ENCODE results near the gene TRPV2.
"Not testable (repeated sequence)": the region's sequence is repeated elsewhere in the genome, so short reads cannot be mapped to it uniquely, and the experiment has no call there.

DNA sequence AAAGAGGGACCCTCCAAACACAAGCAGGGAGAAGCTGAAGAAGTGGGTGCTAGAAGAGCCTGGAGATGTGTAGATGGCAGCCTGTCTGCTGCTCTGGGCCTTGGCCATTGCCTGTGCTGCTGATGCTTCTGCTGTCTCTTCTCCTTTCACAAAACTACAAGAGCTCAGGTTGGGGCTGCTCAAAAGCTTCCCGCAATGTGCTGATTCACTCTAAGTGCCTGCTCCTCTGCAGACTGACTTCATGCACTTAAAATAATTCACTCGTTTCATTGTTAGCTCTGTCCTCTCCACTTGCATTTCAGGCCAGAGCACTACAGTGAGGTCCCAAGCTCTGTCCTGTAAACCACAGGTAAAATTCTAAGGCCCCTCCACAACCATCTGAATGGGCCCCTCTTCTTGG is 18.7 kb upstream of the TRPV2 start:
- not testable (repeated sequence) for TF ChIP-seq FOXM1 (IDR thresholded peaks at IDR 0.05; ENCODE audit: low read depth, low read length); CBX3 (IDR thresholded peaks at IDR 0.05; ENCODE audit: borderline replicate concordance, low read depth); RAD51 (IDR thresholded peaks at IDR 0.05); SMC3 (IDR thresholded peaks at IDR 0.05; ENCODE audit: borderline replicate concordance, low read length); FOS (IDR thresholded peaks at IDR 0.05; ENCODE audit: borderline replicate concordance, extremely low read depth, insufficient read length); GABPA (IDR thresholded peaks at IDR 0.05; ENCODE audit: low read depth); NFXL1 (IDR thresholded peaks at IDR 0.05; ENCODE audit: borderline replicate concordance)
- TF ChIP-seq, protein P1, sequence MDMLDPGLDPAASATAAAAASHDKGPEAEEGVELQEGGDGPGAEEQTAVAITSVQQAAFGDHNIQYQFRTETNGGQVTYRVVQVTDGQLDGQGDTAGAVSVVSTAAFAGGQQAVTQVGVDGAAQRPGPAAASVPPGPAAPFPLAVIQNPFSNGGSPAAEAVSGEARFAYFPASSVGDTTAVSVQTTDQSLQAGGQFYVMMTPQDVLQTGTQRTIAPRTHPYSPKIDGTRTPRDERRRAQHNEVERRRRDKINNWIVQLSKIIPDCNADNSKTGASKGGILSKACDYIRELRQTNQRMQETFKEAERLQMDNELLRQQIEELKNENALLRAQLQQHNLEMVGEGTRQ (IDR thresholded peaks at IDR 0.05; ENCODE audit: borderline replicate concordance, low read depth, low read length) = not testable (repeated sequence)
- TF ChIP-seq, protein P2, sequence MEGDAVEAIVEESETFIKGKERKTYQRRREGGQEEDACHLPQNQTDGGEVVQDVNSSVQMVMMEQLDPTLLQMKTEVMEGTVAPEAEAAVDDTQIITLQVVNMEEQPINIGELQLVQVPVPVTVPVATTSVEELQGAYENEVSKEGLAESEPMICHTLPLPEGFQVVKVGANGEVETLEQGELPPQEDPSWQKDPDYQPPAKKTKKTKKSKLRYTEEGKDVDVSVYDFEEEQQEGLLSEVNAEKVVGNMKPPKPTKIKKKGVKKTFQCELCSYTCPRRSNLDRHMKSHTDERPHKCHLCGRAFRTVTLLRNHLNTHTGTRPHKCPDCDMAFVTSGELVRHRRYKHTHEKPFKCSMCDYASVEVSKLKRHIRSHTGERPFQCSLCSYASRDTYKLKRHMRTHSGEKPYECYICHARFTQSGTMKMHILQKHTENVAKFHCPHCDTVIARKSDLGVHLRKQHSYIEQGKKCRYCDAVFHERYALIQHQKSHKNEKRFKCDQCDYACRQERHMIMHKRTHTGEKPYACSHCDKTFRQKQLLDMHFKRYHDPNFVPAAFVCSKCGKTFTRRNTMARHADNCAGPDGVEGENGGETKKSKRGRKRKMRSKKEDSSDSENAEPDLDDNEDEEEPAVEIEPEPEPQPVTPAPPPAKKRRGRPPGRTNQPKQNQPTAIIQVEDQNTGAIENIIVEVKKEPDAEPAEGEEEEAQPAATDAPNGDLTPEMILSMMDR (IDR thresholded peaks at IDR 0.05 in 2 of 3, conservative IDR thresholded peaks at IDR 0.05 in 1 of 3; ENCODE audit: control insufficient read depth in 2 of 3, extremely low read depth in 1 of 3, insufficient read depth in 1 of 3, low read depth in 3 of 3, low read length in 3 of 3) = not testable (repeated sequence)

All from GM12878 (cell line).